HG02840 (cell line): Measurements from ENCODE around the gene ELMOD3.
A peak's percentile ranks its signal among the peaks of the same experiment; 100 is the strongest.
"Not testable (repeated sequence)": the region's sequence is repeated elsewhere in the genome, so short reads cannot be mapped to it uniquely, and the experiment has no call there.

Source experiments
- ATAC-seq: cut with Tn5 transposase; IDR thresholded peaks from one replicate; pipeline ENCODE4 v1.9.1; 2021; ENCODE audit warnings: mild to moderate bottlenecking, moderate library complexity, moderate number of reproducible peaks; ENCODE audit not compliant: unreplicated experiment, low FRiP score

Gene ELMOD3

GRCh38 chr2:85398426-85399182 is 44.0 kb downstream of the ELMOD3 start:
- ATAC-seq, result no peak

GRCh38 chr2:85399183-85399455 is 44.5 kb downstream of the ELMOD3 start:
- no peak for ATAC-seq

- no peak for ATAC-seq
Measured at GRCh38 chr2:85400023-85400422, 45.5 kb downstream of the ELMOD3 start.

- no peak for ATAC-seq
Measured at GRCh38 chr2:85400541-85401463, 46.2 kb downstream of the ELMOD3 start.

- ATAC-seq, result no peak
Measured at GRCh38 chr2:85401464-85401805, 46.9 kb downstream of the ELMOD3 start.

- ATAC-seq, result no peak
Measured at GRCh38 chr2:85401844-85402243, 47.3 kb downstream of the ELMOD3 start.

- no peak for ATAC-seq
Measured at GRCh38 chr2:85405201-85406059, 50.9 kb downstream of the ELMOD3 start.

- ATAC-seq, result peak; percentile 48
Measured at GRCh38 chr2:85409845-85410583, 55.4 kb downstream of the ELMOD3 start, which contains the start of gene CAPG. Gene CAPG, minus strand, starts transcription at chr2:85410366. Its CDS starts 8,221 bp downstream, at chr2:85402145.

- no peak for ATAC-seq
Measured at GRCh38 chr2:85410584-85411404, 56.2 kb downstream of the ELMOD3 start.

- no peak for ATAC-seq
Measured at GRCh38 chr2:85411405-85411748, 56.8 kb downstream of the ELMOD3 start.

GRCh38 chr2:85413592-85414420 is 59.2 kb downstream of the ELMOD3 start:
- no peak for ATAC-seq

GRCh38 chr2:85414421-85414759 is 59.8 kb downstream of the ELMOD3 start:
- not testable (repeated sequence) for ATAC-seq

GRCh38 chr2:85414761-85415553 is 60.4 kb downstream of the ELMOD3 start:
- ATAC-seq, result no peak

GRCh38 chr2:85415980-85416650 is 61.5 kb downstream of the ELMOD3 start:
- no peak for ATAC-seq

GRCh38 chr2:85418132-85419008 is 63.8 kb downstream of the ELMOD3 start, which contains the start of gene SH2D6:
Gene SH2D6, plus strand, starts transcription at chr2:85418714. Its CDS starts 10,752 bp downstream, at chr2:85429466.
- ATAC-seq, result peak; percentile 74

GRCh38 chr2:85419009-85419675 is 64.6 kb downstream of the ELMOD3 start:
- ATAC-seq, result no peak
